CD4-positive, alpha-beta T cell treated with Interleukin-6 at 100 ng/mL for 8 hours (primary cell): ENCODE data around the gene MAPK14.

Experiments used
- DNase-seq: peaks from one replicate; pipeline ENCODE4 v3.0.0-alpha.2; 2020; ENCODE audit warnings: mixed read lengths, low spot score

MAPK14 gene

DNA sequence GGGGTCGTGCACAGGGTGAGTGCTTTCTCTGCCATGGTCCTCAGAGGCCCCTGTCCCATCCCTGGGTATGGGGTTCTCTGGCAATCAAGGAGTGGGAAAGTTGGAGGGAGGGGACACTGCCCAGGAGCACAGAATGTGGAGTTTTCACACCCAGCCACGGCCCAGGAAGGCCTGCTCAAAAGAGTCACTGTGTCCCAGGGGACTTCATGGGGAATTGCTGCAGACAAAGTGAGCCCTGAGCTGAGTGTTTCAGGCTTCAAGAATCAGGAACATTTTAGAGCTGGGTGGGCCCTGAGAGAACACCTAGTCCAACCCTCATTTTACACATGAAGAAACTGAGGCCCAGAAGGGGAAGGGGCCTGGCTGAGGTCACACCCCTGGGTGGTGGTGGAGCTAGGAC, 108.4 kb downstream of the MAPK14 start:
- DNase-seq = no peak

DNA sequence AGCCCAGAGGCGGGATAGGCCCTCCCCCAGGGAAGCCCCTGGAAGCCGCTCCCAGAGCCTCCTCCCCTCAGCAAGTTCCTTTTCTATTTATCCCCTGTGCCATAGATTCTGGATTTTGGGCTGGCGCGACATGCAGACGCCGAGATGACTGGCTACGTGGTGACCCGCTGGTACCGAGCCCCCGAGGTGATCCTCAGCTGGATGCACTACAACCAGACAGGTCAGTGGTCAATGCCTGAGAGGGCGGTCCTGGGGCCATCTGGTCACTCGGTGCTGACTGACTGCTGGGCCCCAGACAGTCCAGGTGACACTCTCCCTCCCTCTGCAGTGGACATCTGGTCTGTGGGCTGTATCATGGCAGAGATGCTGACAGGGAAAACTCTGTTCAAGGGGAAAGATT, 108.9 kb downstream of the MAPK14 start:
- DNase-seq = no peak

DNA sequence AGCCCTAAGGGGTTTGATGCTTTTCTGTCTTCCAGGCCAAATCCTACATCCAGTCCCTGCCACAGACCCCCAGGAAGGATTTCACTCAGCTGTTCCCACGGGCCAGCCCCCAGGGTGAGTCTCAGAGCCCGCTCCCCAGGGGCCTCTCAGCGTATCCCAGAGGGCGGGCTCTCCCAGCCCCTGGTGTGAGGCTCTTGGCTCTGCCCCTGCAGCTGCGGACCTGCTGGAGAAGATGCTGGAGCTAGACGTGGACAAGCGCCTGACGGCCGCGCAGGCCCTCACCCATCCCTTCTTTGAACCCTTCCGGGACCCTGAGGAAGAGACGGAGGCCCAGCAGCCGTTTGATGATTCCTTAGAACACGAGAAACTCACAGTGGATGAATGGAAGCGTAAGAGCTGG, 111.1 kb downstream of the MAPK14 start:
- no peak for DNase-seq

DNA sequence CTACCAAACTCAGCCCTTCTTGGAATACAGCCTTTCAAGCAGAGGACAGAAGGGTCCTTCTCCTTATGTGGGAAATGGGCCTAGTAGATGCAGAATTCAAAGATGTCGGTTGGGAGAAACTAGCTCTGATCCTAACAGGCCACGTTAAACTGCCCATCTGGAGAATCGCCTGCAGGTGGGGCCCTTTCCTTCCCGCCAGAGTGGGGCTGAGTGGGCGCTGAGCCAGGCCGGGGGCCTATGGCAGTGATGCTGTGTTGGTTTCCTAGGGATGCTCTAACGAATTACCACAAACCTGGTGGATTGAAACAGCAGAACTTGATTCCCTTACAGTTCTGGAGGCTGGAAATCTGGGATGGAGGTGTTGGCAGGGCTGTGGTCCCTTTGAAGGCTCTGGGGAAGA, 111.8 kb downstream of the MAPK14 start:
- no peak for DNase-seq

DNA sequence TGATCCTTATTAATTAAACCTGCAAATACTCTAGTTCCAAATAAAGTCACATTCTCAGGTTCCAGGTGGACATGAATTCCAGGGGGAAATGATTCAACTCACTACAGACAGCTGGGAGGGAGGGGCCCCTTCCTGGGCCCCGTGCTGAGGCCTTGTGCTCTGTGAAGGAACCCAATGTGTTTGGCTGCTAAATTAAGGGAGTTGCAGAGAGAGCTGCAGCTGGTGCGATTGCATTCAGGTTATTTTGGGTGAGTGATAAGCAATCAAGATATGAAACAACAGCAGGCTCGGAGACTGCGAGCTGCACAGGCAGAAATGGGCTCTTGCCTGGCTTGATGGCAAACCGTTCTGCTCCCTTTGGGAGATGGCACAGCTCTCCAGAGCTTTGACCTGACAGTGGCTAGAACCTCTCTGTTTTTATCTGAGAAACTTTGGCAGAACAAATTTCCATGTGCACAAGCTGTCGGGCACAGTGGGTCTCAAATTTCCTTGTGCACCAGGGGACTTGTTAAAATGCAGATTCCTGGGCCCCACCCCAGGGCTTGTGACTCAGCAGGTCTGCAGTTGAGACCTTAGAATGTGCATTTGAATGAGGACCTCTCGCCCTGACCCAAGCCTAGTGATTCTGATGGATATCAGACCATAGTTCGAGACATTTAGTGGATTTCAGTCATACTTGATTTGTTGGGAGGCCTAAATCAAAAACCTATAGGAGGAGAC, 112.5 kb downstream of the MAPK14 start:
- DNase-seq = no peak

DNA sequence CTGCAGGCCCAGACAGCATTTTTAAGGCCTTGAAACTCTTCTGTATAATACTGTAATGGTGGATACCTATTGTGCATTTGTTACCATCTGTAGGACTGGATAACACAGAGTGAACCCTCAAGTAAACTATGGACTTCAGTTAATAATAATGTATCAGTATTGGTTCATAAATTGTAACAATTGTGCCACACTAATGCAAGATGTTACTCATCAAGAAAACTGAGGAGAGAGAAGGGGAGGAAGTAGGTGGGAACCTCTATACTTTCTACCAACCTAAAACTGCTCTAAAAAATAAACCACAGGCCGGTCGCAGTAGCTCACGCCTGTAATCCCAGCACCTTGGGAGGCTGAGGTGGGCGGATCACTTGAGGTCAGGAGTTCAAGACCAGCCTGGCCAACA, 113.5 kb downstream of the MAPK14 start:
- DNase-seq = no peak

DNA sequence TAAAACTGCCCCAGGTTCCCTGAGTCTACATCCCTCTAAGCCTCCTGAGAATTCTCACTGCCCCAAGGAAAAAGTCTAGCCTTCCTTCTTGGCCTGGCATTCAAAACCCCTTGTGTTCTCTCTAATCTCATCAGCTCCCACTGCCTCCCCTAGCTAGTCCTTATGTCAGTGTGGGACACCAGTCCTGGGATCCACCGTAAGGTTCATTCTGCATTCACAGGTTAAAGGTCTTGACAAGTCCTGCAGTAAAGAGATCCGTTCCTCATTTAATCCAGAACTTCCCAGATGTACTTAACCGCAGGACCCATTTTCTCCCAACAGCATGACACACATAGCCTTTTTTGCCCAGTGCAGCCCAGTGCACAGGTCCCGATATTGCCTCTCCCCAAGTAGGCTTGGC, 114.4 kb downstream of the MAPK14 start:
- DNase-seq = no peak

DNA sequence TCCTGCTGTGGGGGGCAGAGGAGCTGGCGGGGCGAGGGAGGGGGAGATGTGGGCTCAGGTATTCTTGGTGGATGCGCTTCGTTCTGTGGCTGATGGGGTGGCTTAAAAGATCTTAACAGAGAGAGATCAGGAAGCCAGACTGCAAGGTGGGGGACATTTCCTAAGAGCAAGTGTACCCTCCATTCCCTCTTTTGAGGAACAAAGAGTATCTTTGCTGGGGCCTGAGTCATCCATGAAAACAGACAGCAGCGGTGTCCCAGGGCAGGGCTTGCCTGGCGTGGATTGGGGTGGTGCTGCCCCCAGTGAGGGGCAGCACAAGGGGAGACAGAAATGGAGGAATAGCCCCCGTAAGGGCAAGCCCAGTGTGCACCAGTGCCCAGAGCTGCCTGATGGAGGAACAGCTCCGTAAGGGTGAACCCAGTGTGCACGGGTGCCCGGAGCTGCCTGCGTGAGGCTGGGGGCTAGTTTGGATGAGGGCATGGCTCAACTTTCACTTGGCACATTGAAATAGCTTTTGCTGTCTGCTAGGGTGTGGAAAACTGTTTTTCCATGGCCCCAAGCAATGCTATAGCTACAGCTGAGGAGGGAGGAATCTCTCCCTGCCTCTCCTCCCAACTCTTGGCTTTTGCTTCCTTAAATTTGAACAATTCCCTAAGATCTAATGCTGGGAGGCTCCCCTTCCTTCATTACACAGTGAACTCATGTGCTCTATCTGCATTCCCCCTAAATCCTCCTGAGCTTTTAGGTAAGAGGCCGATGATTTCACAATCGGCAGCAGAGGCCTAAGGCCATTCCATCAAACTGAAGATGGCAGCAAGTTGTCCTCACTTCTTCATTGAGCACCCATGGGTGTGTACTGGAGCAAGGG, 115.6 kb downstream of the MAPK14 start:
- no peak for DNase-seq

DNA sequence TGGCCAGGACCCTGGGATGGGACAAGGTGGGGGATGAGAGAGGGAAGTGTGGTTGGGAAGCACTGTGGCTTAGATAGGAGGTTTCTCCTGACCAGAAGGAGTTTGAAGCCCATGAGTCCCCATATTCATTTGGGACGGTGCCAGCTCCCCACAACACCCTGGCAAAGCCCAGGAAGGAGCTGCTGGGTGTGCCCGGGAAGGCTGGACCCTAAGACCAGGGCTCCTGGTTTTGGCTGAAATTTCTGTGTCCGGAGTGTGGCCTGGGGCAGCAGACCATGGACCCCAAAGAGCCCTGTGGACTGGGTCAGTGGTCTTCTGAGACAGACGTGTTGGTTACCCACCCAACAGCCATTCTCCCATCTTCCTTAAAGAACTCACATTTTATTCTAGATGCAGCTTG, 117.9 kb downstream of the MAPK14 start:
- DNase-seq = no peak

DNA sequence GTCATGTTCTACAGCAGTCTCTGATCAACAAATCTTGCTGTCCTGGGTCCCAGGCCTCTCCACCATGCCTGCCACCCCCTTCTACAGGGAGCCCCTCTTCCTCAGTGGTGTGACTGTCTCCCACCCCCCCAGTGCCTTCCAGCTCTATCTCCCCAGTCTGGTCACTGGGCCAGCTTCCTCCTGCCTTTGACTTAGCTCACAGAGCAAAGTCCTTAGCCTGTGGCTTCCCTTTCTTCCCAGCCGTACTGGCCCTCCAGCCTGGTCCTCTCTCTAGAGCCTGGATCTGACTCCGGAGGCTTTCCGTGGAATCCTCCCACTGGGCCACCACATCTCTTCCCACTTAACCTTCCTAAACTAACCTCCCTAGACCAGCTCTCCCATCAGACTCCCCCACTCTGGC, 119.7 kb downstream of the MAPK14 start:
- no peak for DNase-seq

DNA sequence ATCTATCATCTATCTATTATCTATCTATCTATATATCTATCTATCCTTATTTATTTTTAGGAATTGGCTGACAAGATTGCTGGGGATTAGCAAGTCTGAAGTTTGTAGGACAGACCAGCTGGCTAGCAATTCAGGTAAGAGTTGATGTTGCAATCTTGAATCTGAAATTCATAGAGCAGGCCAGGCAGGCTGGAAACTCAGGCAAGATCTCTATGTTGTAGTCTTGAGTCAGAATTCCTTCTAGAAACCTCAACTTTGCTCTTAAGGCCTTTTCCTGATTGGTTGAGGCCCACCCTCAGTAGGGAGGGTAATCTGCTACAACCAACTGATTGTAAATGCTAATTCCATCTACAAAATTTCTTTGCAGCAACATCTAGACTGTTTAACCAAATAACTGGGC, 121.9 kb downstream of the MAPK14 start:
- DNase-seq = no peak

DNA sequence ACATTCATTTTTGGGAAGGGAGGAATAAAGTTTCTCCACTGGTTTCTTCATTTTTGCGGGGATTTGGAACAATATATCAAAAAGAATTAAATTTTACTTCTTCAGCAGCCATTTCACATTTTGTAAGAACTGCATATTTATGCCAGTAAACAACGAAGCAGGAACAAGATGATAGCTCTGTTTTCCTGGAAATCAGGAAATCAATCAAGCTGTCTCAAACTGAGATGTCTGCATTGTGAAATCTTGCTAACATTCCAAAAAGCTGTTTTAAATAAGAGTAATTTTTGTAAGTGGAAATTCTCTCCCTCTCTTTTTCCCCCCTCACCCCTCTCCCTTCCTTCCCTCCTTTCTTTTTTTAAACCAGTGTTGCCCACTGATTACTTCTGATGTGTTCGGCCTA, 122.7 kb downstream of the MAPK14 start:
- no peak for DNase-seq

DNA sequence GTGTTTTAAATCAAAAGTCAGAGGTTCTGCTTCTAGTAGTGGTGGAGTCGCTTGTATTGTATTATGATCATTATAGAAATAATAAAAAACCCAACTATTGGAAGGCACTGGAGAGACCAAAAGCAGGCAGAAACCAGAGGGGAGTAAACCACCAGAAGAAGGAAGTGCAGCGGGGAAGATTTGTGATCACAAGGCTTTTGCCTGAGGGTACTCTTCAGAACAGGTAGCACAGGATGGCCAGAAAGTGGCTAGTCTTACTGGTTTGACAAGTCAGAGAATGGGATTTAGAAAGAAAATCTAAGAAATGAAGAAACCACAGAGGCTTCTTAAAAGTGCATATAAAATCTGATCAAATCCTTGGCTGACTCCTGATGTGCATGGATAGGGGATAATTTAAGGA, 126.7 kb downstream of the MAPK14 start:
- DNase-seq = no peak

DNA sequence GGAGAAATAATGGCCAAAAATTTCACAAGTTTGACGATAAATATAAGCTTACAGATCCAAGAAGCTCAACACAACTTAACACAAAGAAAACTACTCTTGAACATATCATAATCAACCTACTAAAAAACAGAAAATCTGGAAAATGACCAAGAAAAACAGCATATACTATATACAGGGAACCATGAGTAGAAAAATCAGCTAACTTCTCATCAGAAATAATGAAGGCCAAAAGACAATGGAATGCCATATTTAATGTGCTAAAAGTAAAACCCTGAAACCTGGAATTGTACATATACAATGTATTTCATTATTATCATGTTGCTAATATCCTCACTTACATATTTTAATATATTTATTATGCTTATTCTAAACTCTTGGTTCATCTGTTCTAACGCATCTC, 128.1 kb downstream of the MAPK14 start:
- DNase-seq = no peak

DNA sequence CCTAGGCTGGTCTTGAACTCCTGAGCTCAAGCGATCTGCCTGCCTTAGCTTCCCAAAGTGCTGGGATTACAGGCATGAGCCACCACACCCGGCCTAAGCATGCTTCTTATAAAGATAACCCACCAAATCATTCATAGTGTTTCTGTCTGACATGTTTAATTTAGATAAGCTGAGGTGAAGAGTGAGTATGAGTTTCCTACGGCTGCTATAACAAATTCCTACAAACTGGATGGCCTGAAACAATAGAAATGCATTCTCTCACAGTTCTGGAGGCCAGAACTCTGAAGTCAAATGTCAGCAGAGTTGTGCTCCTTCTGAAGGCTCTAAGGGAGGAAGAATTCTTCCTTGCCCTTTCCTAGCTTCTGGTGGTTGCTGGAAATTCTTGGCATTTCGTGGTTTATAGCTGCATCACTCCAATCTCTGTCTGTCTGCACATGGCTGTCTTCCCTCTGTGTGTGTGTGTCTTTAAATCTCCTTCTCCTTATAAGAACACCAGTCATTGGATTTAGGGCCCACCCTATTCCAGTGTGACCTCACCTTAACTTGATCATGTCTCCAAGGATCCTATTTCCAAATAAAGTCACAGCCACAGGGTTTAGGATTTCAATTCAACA, 132.6 kb downstream of the MAPK14 start:
- no peak for DNase-seq
